Fibroblast of the conjunctiva (primary cell): Measurements from ENCODE around the gene TMEM132C.

Source experiments
- DNase-seq: peaks from one replicate; pipeline ENCODE4 v3.0.0-alpha.2; 2010; ENCODE audit warnings: low read depth

The TMEM132C gene

DNA sequence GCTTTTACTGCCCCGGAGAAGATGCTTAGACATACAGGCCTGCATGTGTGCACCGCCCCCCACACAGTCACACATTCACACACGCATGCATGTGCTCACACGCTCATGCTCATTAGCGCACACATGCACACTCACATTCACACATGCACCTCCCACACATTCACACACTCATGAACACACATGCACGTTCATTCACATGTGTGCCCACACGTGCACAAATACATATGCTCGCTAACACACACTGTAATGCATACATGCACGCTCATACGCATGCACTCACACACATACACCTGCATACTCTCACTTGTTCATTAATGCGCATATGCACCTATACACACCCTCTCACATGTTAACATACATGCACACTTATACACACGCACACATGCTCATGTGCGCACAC is 21.9 kb downstream of the TMEM132C start:
- DNase-seq: no peak

- DNase-seq: no peak
Measured at GRCh38 chr12:128290938-128291337, 24.0 kb downstream of the TMEM132C start.

- no peak for DNase-seq
Measured at GRCh38 chr12:128298091-128298748, 31.2 kb downstream of the TMEM132C start.

- no peak for DNase-seq
Measured at GRCh38 chr12:128305336-128305892, 38.4 kb downstream of the TMEM132C start.

- DNase-seq: no peak
Measured at GRCh38 chr12:128307791-128308190, 40.8 kb downstream of the TMEM132C start.

GRCh38 chr12:128312661-128313060 is 45.7 kb downstream of the TMEM132C start:
- no peak for DNase-seq

GRCh38 chr12:128313931-128314330 is 47.0 kb downstream of the TMEM132C start:
- DNase-seq: no peak

- no peak for DNase-seq
Measured at GRCh38 chr12:128314611-128315010, 47.6 kb downstream of the TMEM132C start.

- no peak for DNase-seq
Measured at GRCh38 chr12:128316078-128316477, 49.1 kb downstream of the TMEM132C start.

DNA sequence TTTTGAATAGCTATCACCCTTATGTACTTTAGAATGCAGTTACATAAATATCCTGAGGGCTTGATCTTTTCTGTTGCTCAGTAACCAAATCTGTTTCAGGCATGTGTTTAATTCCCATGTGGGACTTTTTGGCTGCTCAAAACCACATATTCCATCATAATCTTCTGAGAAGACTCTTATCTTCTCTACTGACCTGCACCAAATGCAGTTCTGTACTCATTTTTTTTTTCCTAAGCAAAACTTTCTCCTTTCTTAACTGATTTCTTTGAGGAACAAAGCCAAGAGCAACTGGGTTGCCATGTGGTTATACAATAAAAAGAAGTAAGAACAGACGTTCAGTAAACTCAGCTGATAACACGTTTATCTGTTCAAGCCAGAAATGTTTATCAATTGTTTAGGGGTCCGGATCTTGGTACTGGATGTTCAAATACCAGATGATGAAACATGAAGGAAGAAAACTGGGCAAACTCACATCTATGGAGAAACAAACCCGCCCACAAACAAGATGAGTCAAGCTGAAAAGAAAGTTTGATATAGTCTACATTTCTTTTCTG is 50.1 kb downstream of the TMEM132C start:
- peak; percentile 14 for DNase-seq

DNA sequence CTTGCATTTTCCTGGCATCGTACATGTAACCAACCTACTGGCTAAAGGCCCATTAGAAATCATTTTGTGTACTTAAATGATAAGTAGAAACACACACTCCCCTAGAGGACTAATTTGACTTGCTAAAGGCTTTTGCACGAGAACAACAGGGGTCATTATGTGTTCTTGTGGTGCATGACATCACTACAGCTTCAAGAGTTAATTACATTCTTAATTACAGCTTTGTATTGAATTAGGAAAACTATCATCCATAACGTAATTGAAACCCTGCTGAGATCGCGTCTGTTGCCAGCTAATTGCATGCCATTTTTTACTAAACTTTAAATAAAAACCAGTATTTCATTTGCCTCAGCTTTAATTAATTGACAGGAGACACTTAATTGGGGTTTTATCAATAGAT is 51.4 kb downstream of the TMEM132C start:
- no peak for DNase-seq

DNA sequence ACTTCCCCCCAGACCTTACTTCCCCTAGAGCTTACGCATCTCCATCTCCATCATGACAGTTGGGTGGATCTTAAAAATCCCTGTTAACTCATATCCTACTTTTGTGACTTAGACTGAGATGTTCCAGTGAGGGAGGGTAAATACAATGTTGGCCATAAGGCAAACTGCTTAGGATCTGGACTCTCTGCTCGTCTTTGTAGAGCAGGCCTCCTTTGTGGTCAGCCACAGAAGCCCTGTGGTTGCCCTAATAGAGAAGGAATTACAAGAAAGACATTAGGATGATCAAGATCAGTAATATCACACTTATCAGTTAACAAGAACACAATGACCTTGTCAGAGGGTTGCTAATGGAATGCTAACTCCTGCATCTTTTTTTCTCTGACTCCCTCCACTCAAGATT is 52.0 kb downstream of the TMEM132C start:
- no peak for DNase-seq

- no peak for DNase-seq
Measured at GRCh38 chr12:128322341-128322740, 55.4 kb downstream of the TMEM132C start.

GRCh38 chr12:128323145-128323920 is 56.4 kb downstream of the TMEM132C start:
- no peak for DNase-seq

GRCh38 chr12:128325646-128326045 is 58.7 kb downstream of the TMEM132C start:
- no peak for DNase-seq

DNA sequence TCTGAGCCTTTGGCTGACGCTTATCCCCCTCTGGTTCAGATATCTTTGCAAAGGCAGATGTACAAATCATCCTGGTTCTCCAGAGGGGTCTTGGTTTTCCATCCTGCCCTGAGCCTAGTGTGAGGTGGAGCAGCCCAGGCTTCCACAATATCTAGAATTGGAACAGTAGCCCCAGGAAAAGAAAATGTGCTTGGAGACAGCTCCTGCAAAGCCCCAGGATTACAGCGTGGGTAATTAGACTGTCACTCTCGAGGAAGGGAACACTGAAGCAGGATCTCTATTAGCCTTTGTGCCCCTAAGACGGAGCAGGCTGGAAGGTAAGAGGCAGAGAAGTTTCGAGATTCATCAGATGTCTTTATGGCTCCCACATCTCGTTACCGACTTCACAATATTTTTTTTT is 59.4 kb downstream of the TMEM132C start:
- DNase-seq: no peak

- no peak for DNase-seq
Measured at GRCh38 chr12:128328961-128329360, 62.0 kb downstream of the TMEM132C start.

DNA sequence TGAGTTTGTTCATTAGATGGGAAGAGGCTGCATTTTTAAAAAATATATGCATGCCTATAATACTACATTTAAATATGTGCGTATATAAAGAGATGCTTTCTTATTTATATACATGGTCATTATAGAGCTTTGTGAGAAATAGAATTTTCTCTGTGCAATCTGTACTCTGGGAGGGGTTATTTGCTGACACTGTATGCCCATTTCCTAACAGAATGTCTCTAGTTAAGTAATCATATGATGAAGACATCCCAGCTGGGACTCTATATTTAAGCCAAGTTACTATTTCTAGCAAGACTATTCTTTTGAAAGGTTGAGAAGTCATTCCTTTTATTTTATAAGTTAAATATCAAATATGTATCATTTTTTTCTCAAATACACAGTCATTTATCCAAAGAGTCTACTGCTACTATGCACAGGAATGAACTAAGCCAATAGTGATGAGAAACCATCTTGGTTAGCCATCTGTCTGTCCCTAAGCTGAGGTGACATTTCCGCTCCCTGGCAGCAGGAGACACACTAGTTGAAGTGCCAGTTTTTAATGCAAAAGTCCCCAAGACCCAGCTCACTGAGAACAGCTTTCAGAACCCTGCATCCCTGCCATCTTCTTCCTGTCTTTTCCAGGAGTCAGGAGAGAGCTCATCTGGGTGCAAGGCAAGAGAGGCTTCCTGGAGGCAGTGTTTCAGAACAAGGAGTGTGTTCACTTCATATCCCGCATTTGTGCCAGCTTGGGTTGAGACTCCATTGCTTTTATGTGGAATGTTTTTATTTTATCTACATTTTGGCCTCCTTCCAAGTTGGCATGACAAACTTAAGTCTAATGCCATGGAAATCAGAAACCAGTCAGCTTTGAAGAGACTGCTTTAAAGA is 69.5 kb downstream of the TMEM132C start:
- no peak for DNase-seq

DNA sequence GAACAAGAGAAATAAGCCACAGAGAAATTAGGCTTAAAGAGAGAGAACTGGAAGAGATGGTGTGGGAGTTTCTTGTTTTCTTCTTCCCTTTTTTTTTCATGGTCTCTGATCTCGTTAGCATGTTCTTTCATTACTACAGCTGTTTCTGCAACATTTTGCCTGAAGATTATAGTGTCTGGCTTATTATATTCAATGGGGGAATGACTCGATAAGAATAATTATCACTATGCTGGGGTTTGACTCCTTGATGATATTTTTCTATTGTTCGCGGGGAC is 70.0 kb downstream of the TMEM132C start:
- no peak for DNase-seq

DNA sequence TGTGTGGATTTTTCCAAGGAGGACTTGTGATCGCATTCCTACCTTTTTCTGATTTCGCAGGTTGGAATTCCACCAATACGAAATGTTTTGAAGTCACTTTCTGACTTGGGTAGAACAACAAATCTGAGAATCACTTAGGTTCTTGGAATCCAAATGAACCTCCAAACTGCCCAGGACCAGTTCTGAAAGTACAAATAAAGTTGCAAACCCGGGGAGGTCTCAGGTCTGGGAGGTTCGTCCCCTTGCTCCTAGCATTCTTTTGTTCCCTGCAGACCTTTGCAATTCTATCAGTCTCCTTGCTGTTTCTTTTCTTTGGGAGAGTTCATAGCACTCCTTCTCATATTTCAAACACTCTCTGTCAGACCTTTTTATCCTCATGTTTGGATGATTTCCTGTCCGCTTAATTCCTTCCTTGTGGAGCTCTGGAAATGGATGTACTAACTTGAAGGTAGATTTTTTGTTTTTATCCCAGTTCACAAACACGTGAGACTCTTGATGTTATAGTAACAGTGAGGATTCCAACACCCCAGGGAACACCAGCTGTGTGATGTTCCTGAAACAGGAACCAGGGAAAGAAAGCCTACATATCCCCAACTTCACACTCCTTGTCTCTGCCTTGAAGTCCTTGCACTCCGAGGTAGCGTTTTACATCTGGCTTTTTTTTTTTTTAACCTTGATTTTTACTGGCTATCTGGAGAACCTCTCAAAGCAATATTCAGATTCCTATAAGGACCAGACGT is 70.6 kb downstream of the TMEM132C start:
- no peak for DNase-seq

DNA sequence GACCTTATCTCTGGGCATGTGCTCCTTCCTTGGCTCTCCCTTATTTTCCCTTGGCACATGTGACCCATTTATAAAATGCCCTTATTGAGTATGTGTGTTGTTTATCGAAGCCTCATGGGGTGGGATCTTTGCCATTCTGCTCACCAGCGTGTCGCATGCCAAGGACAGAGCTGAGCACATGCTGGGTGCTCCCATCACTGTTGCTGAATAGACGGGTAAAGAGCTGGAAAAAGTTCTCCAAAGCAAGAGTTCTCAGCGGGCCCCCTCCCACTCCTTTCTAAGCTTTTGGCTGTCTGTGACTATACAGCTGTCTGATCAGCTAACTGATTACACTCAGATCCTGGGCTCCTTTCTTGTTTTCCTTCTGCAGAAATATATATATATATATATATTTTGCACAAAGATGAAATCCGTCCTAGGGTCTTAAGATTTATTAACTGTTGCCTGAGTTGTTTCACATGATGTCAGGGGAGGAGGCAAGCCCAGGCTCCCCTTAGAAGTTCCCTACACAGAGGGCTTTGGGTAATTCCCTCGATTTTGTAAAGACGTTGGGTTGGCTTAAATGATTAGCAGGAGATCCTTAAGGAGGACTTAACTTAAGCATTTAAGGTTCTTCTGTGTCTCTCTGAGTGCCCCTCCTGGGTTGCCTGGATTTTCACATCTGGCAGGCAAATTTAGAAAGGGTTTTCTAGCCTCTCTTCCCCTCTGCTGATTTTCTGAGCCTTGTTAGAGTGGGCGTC is 71.6 kb downstream of the TMEM132C start:
- no peak for DNase-seq
